Esophagus squamous epithelium (tissue), 5 donors: ENCODE data around the gene MIEF1. TPM values are rescaled to one million over a fixed set of nuclear protein-coding genes. Genes with fewer than 3 reads are reported as not detected.

Source experiments
- DNase-seq: peaks from one replicate; lab custom pipeline; 2025; lab: John Stamatoyannopoulos, UW
- H3K27ac ChIP-seq, 4 donors: fragments of 200-600 bp; sonication (generic); one replicate each; pipeline ENCODE4 v1.5.1; 2016 to 2019; ENCODE audit warnings: mild to moderate bottlenecking in 1 of 4
- H3K27me3 ChIP-seq, 4 donors: fragments of 200-600 bp; sonication (generic); 1 replicate in 3 of 4; 2 replicates in 1 of 4; pipeline versions ENCODE4 v1.5.1 to v1.6.0; 2017 to 2021; ENCODE audit warnings: antibody characterized with exemption in 1 of 4
- H3K36me3 ChIP-seq, 3 donors: fragments of 200-600 bp; sonication (generic); one replicate each; pipeline ENCODE4 v1.5.1; 2016 to 2019
- H3K4me1 ChIP-seq, 3 donors: fragments of 200-600 bp; sonication (generic); one replicate each; pipeline ENCODE4 v1.5.1; 2017 to 2019
- H3K4me3 ChIP-seq, 4 donors: fragments of 200-600 bp; sonication (generic); 1 replicate in 3 of 4; 2 replicates in 1 of 4; pipeline ENCODE4 v1.5.1; 2016 to 2019; ENCODE audit warnings: mild to moderate bottlenecking in 2 of 4, moderate library complexity in 1 of 4
- H3K9me3 ChIP-seq, 3 donors: fragments of 200-600 bp; sonication (generic); one replicate each; pipeline ENCODE4 v1.5.1; 2016 to 2019
- POLR2A ChIP-seq, 4 donors: fragments of 450-650 bp; IDR thresholded peaks; one replicate each; pipeline ENCODE4 v1.6.1; 2017; ENCODE audit warnings: antibody characterized with exemption in 4 of 4, mild to moderate bottlenecking in 4 of 4, moderate library complexity in 3 of 4
- WGBS, 2 donors: methylation state at CpG; one replicate each; pipeline ENCODE4 v1.1.5; 2018; 5-methylcytosine and 5-hydroxymethylcytosine counted together
- intact Hi-C: fragments of 100-400 bp; cut with DNase I; formaldehyde crosslinking; loops from one replicate; pipeline ENCODE4 v1.15.0; 2022
- total RNA-seq, 4 donors: library from RNA; depleted of rRNA; stranded (reverse); fragments of >200 nt; gene quantifications; one replicate each; pipeline ENCODE4 v1.1.0, GENCODE V29; 2016
- TF ChIP-seq, protein P1 (sequence below), 6 experiments: fragments of 450-650 bp in 4 of 6; fragments of 200-600 bp in 2 of 6; sonication (generic) in 2 of 6; IDR thresholded peaks; one replicate each; pipeline ENCODE4 v1.5.1; 2016 to 2019; ENCODE audit warnings: antibody characterized with exemption in 6 of 6, mild to moderate bottlenecking in 4 of 6, moderate library complexity in 4 of 6
- donor health status: DM: yes; HTN: yes; CAD: no.

The MIEF1 gene
- total RNA-seq, 4 donors from 2014 or later: 21.4 to 34.2 (median 23.9) TPM

DNA sequence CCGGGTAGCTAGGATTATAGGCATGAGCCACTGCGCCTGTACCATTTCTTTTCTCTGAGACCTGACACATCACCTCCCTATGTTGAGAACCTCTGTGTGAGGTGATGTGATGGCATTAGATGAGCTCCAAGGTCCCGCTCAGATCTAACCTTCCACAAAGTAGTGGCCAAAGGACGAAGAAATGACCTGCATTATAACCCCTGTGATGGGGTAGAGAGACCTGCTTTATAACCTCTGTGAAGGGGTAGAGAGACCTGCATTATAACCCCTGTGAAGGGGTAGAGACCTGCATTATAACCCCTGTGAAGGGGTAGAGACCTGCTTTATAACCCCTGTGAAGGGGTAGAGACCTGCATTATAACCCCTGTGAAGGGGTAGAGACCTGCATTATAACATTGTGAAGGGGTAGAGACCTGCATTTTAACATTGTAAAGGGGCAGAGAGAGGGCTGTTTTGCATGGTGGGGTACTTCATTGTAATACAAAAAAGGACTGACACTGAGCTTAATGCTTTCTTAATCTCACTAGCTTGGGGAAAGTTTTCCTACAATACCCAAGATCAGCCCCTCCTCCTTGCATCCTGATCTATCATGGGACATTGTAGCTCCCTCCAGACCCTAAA is 8.5 kb downstream of the MIEF1 start:
- Histone ChIP-seq H3K36me3 (peaks cover 12 to 100% (median 38%) of the 10 kb centered on the region in 3 donors), H3K27ac (no peak overlapping the region), H3K4me3 (no peak overlapping the region), H3K4me1 (peaks cover 0 to 12% (median 0%) of the 10 kb centered on the region in 3 donors), H3K27me3 (no peaks in the 10 kb centered on the region), H3K9me3 (no peaks in the 10 kb centered on the region)
- WGBS, 2 donors: 73 to 93% methylated on average over 2 to 3 of the region's 4 CpGs
- no peak for DNase-seq
- intact Hi-C loops: loop anchor here (10.0 kb wide), 1 partner anchor 166 kb away; the partner anchor contains the start of gene SYNGR1
- TF ChIP-seq, protein P1, sequence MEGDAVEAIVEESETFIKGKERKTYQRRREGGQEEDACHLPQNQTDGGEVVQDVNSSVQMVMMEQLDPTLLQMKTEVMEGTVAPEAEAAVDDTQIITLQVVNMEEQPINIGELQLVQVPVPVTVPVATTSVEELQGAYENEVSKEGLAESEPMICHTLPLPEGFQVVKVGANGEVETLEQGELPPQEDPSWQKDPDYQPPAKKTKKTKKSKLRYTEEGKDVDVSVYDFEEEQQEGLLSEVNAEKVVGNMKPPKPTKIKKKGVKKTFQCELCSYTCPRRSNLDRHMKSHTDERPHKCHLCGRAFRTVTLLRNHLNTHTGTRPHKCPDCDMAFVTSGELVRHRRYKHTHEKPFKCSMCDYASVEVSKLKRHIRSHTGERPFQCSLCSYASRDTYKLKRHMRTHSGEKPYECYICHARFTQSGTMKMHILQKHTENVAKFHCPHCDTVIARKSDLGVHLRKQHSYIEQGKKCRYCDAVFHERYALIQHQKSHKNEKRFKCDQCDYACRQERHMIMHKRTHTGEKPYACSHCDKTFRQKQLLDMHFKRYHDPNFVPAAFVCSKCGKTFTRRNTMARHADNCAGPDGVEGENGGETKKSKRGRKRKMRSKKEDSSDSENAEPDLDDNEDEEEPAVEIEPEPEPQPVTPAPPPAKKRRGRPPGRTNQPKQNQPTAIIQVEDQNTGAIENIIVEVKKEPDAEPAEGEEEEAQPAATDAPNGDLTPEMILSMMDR (IDR thresholded peaks at IDR 0.05): no peak
- no peak for TF ChIP-seq POLR2A (IDR thresholded peaks at IDR 0.05)

DNA sequence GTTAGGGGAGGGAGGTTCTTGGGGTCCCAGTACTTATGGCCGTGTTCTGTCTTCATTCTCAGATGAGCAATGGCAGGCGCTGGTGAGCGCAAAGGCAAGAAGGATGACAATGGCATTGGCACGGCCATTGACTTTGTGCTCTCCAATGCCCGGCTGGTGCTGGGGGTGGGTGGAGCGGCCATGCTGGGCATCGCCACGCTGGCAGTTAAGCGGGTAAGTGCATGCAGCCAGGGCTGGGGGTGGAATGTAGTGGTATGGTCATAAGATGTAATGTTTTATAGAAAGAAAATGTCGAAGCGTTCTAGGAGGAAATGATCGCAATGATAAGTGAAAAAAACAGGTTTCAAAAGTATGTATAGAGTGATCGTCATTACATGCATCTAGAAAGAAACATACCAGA is 9.1 kb downstream of the MIEF1 start:
- intact Hi-C loops: loop anchor here (10.0 kb wide), 1 partner anchor 166 kb away; the partner anchor contains the start of gene SYNGR1
- 85 to 93% methylated on average over 9 to 13 of the region's 13 CpGs for WGBS, 2 donors
- H3K4me1 ChIP-seq: peaks cover 0 to 8% (median 0%) of the 10 kb centered on the region in 3 donors
- no peaks in the 10 kb centered on the region for H3K9me3 ChIP-seq
- H3K27ac ChIP-seq: no peak overlapping the region
- peaks cover 6 to 100% (median 34%) of the 10 kb centered on the region in 3 donors for H3K36me3 ChIP-seq
- no peak overlapping the region for H3K4me3 ChIP-seq
- no peaks in the 10 kb centered on the region for H3K27me3 ChIP-seq
- TF ChIP-seq, protein P1 (IDR thresholded peaks at IDR 0.05): no peak
- DNase-seq: no peak

DNA sequence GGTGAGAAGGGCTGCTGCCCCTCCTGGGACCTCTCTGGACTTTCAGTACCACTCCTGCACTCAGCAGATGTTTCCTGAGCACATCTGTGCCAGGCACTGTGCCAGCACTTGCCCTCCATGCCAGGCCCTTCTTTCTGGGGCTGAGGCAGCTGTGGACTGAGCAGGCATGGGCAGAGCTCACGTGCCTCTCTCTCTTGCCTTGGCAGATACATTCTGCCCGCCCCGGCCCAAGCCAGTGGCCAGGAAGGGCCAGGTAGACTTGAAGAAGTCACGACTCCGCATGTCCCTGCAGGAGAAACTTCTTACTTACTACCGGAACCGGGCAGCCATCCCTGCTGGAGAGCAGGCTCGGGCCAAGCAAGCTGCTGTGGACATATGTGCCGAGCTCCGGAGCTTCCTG is 9.9 kb downstream of the MIEF1 start:
- H3K4me3 ChIP-seq: no peak overlapping the region
- no peaks in the 10 kb centered on the region for H3K27me3 ChIP-seq
- no peaks in the 10 kb centered on the region for H3K9me3 ChIP-seq
- H3K27ac ChIP-seq: no peak overlapping the region
- H3K4me1 ChIP-seq: peaks cover 0 to 8% (median 0%) of the 10 kb centered on the region in 3 donors
- intact Hi-C loops: loop anchor here (10.0 kb wide), 1 partner anchor 167 kb away; the partner anchor contains the start of gene SYNGR1
- DNase-seq: no peak
- TF ChIP-seq POLR2A (IDR thresholded peaks at IDR 0.05): no peak
- TF ChIP-seq, protein P1 (IDR thresholded peaks at IDR 0.05): no peak
- peaks cover 6 to 100% (median 31%) of the 10 kb centered on the region in 3 donors for H3K36me3 ChIP-seq
- WGBS, 2 donors: 60% methylated on average over 2 of the region's 10 CpGs; no CpG with 5 or more reads in 1 of the 2 donors

DNA sequence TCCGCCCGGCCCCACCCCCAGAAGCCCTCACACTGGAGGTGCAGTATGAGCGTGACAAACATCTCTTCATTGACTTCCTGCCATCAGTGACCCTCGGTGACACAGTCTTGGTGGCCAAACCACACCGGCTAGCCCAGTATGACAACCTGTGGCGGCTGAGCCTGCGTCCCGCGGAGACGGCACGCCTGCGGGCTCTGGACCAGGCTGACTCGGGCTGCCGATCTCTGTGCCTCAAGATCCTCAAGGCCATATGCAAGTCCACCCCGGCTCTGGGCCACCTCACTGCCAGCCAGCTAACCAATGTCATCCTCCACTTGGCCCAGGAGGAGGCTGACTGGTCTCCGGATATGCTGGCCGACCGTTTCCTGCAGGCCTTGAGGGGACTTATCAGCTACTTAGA is 11.7 kb downstream of the MIEF1 start:
- Histone ChIP-seq H3K4me1 (peaks cover 2 to 20% (median 3%) of the 10 kb centered on the region in 3 donors), H3K27me3 (no peaks in the 10 kb centered on the region), H3K36me3 (peaks cover 6 to 90% (median 30%) of the 10 kb centered on the region in 3 donors), H3K9me3 (no peaks in the 10 kb centered on the region), H3K4me3 (no peak overlapping the region), H3K27ac (no peak overlapping the region)
- no peak for TF ChIP-seq POLR2A (IDR thresholded peaks at IDR 0.05)
- TF ChIP-seq, protein P1 (IDR thresholded peaks at IDR 0.05): no peak
- intact Hi-C loops: loop anchor here (10.0 kb wide), 1 partner anchor 169 kb away; the partner anchor contains the start of gene SYNGR1
- WGBS, 2 donors: 80 to 92% methylated on average over 7 to 16 of the region's 18 CpGs
- no peak for DNase-seq

DNA sequence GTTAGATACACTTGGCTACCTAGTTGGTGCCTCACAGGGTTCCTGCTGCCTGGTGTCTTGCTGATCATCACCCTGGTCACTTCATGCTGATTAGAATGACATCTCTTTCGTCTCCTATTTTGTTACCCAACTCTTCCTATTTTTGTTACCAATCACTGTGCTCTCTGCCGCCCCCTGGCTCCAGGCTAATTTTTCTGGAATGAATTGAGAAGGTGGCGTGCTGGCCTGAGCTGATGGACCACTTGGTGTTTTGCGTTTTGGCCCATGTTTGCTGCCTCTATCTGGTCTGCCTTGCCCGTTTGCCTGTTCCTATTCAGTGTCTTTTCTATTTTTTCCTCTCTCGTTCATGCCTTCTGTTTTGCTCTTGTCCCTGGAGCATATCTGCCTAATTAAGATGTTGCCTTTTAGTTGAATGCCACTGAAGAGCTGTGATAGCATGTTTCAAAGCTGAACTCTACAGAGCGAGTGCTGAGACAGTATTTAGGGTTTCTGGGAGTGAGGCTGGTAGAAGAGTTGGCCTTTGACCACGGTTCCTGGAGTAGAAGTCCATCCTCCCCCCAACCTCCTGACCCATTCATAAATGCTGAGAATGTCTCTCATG is 12.4 kb downstream of the MIEF1 start:
- peaks cover 3 to 83% (median 30%) of the 10 kb centered on the region in 3 donors for H3K36me3 ChIP-seq
- intact Hi-C loops: loop anchor here (10.0 kb wide), 1 partner anchor 170 kb away; the partner anchor contains the start of gene SYNGR1
- 34 to 38% methylated on average over 8 of the region's 8 CpGs for WGBS, 2 donors

More for the DNA sequence above, 12.4 kb downstream of the MIEF1 start:
- TF ChIP-seq POLR2A (IDR thresholded peaks at IDR 0.05): no peak
- TF ChIP-seq, protein P1 (IDR thresholded peaks at IDR 0.05): peak in 5 of 6 experiments; percentile 55 to 76 (median 66)
- H3K27ac ChIP-seq: peak overlapping the region in 1 of 4 donors; percentile 24
- no peaks in the 10 kb centered on the region for H3K27me3 ChIP-seq
- DNase-seq: no peak
- H3K9me3 ChIP-seq: no peaks in the 10 kb centered on the region
- no peak overlapping the region for H3K4me3 ChIP-seq
- peaks cover 7 to 27% (median 8%) of the 10 kb centered on the region in 3 donors for H3K4me1 ChIP-seq
